ENCODE results near the gene KCNH5.

Gene KCNH5

DNA sequence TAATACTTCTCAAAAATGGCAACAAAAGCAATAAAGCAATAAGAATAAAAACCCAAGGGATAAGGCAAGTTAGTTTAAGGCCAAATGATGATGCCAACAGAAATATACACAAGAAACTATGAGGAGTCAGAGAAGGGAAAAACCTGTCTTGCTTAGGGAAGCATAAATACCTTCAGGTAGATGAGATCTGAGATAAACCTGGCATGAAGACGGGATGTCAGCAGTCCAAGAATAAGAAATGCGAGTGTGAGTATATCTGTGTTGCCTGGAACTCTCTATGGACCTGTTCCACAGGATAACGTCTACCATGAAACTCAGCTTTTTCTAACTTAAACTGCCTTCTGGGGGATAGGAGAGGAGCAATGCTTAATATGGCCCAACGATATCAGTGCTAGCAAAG lies 30.6 kb downstream of the KCNH5 start:
- no peak for DNase-seq
- Histone ChIP-seq H3K79me2 (ENCODE audit: insufficient read depth, low read length) (no peaks in the 10 kb centered on the region), H2AFZ (ENCODE audit: low read depth, low read length) (no peak overlapping the region), H3K9me3 (ENCODE audit: insufficient read depth, low read length, severe bottlenecking) (no peaks in the 10 kb centered on the region), H3K4me1 (ENCODE audit: insufficient read depth, low read length) (no peaks in the 10 kb centered on the region), H4K20me1 (ENCODE audit: insufficient read depth, low read length) (no peaks in the 10 kb centered on the region), H3K9ac (ENCODE audit: low read depth, low read length) (no peak overlapping the region), H3K27me3 (ENCODE audit: insufficient read depth, low read length, poor library complexity) (peaks cover 5% of the 10 kb centered on the region), H3K27ac (ENCODE audit: low read length) (no peak overlapping the region), H3K4me3 (ENCODE audit: low read depth in 1 of 2, low read length in 2 of 2) (no peak overlapping the region), H3K36me3 (ENCODE audit: insufficient read depth, low read length) (no peaks in the 10 kb centered on the region), H3K4me2 (ENCODE audit: insufficient read depth, low read length) (no peak overlapping the region)
- TF ChIP-seq CTCF (IDR thresholded peaks at IDR 0.05; ENCODE audit: borderline replicate concordance, extremely low read depth, low read length, poor library complexity, severe bottlenecking), result no peak
- TF ChIP-seq EZH2 (IDR thresholded peaks at IDR 0.05; ENCODE audit: borderline replicate concordance, low read depth, low read length, severe bottlenecking), result no peak
- no peak for ATAC-seq (ENCODE audit: insufficient read depth, low read depth)

DNA sequence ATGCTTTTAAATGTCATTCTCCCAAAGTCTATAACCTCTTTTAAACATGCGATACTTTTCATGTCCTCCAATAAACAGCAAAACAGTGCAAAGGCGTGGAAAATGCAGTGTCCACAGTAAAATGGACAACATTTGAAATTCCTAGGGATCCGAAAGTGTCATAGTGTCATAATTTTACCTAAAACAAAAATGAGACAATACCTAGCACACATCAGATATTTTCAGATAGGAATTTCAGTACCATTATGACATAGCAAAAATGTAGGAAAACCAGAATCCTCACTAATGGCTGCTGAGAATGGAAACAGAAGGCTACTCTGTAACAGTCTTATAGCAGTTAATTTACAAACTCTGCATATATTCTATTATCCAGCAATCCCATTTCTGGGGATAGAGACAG lies 33.1 kb downstream of the KCNH5 start:
- Histone ChIP-seq H3K36me3 (ENCODE audit: insufficient read depth, low read length) (no peaks in the 10 kb centered on the region), H3K4me2 (ENCODE audit: insufficient read depth, low read length) (no peak overlapping the region), H3K4me1 (ENCODE audit: insufficient read depth, low read length) (no peaks in the 10 kb centered on the region), H3K4me3 (ENCODE audit: low read depth in 1 of 2, low read length in 2 of 2) (no peak overlapping the region), H3K27ac (ENCODE audit: low read length) (no peak overlapping the region), H3K79me2 (ENCODE audit: insufficient read depth, low read length) (no peaks in the 10 kb centered on the region), H3K27me3 (ENCODE audit: insufficient read depth, low read length, poor library complexity) (peaks cover 6% of the 10 kb centered on the region), H2AFZ (ENCODE audit: low read depth, low read length) (no peak overlapping the region), H3K9me3 (ENCODE audit: insufficient read depth, low read length, severe bottlenecking) (no peaks in the 10 kb centered on the region), H3K9ac (ENCODE audit: low read depth, low read length) (no peak overlapping the region), H4K20me1 (ENCODE audit: insufficient read depth, low read length) (no peaks in the 10 kb centered on the region)
- ATAC-seq (ENCODE audit: insufficient read depth, low read depth), result no peak
- DNase-seq, result no peak
- TF ChIP-seq CTCF (IDR thresholded peaks at IDR 0.05; ENCODE audit: borderline replicate concordance, extremely low read depth, low read length, poor library complexity, severe bottlenecking) (no peak), EZH2 (IDR thresholded peaks at IDR 0.05; ENCODE audit: borderline replicate concordance, low read depth, low read length, severe bottlenecking) (no peak)

DNA sequence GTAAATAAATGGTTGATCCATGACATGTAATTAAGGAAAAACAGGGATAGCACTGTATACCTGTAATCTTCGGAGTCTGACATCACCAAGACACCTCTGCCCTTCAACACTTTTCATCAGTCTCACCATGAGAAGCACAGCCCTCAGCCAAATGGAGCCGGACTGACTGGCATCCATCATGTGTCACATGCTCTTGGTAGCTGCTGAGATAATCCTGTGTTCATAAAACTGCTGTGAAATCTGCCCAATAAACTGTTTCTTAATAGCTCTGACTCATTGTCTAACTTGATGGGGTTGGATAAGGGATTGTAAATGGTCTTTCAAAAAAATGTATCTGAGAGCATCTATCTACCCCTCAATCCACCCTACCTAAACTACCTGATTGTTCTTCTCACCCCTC lies 33.6 kb downstream of the KCNH5 start:
- no peaks in the 10 kb centered on the region for H3K4me1 ChIP-seq (ENCODE audit: insufficient read depth, low read length)
- no peak for ATAC-seq (ENCODE audit: insufficient read depth, low read depth)
- no peak overlapping the region for H3K4me3 ChIP-seq (ENCODE audit: low read depth in 1 of 2, low read length in 2 of 2)
- H3K79me2 ChIP-seq (ENCODE audit: insufficient read depth, low read length), result no peaks in the 10 kb centered on the region
- no peak overlapping the region for H2AFZ ChIP-seq (ENCODE audit: low read depth, low read length)
- no peaks in the 10 kb centered on the region for H3K9me3 ChIP-seq (ENCODE audit: insufficient read depth, low read length, severe bottlenecking)
- no peaks in the 10 kb centered on the region for H4K20me1 ChIP-seq (ENCODE audit: insufficient read depth, low read length)
- H3K4me2 ChIP-seq (ENCODE audit: insufficient read depth, low read length), result no peak overlapping the region
- H3K9ac ChIP-seq (ENCODE audit: low read depth, low read length), result no peak overlapping the region
- peaks cover 6% of the 10 kb centered on the region for H3K27me3 ChIP-seq (ENCODE audit: insufficient read depth, low read length, poor library complexity)
- no peaks in the 10 kb centered on the region for H3K36me3 ChIP-seq (ENCODE audit: insufficient read depth, low read length)
- no peak for TF ChIP-seq EZH2 (IDR thresholded peaks at IDR 0.05; ENCODE audit: borderline replicate concordance, low read depth, low read length, severe bottlenecking)
- TF ChIP-seq CTCF (IDR thresholded peaks at IDR 0.05; ENCODE audit: borderline replicate concordance, extremely low read depth, low read length, poor library complexity, severe bottlenecking), result no peak
- DNase-seq, result no peak
- no peak overlapping the region for H3K27ac ChIP-seq (ENCODE audit: low read length)

DNA sequence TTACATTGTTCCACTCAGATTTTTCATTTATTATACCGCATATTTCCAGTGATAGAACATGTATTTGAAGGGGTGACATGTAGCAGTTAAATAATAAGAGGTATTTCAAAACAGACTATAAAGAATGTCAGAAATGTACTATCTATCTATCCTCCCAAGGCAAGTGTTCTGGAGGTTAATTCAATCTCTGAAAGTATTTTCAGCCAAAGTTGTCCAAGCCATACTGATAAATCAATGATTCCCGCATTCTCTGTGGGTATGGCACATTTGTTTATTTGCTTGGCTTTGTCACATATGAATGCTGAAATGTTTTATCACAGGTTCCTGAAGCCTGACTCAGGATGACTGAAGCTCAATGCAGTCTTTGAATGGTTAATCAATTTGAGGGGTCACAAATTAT lies 35.8 kb downstream of the KCNH5 start:
- no peak overlapping the region for H2AFZ ChIP-seq (ENCODE audit: low read depth, low read length)
- H3K9me3 ChIP-seq (ENCODE audit: insufficient read depth, low read length, severe bottlenecking), result no peaks in the 10 kb centered on the region
- ATAC-seq (ENCODE audit: insufficient read depth, low read depth) (no peak), DNase-seq (no peak)
- no peaks in the 10 kb centered on the region for H3K4me1 ChIP-seq (ENCODE audit: insufficient read depth, low read length)
- H3K9ac ChIP-seq (ENCODE audit: low read depth, low read length), result no peak overlapping the region
- TF ChIP-seq CTCF (IDR thresholded peaks at IDR 0.05; ENCODE audit: borderline replicate concordance, extremely low read depth, low read length, poor library complexity, severe bottlenecking) (no peak), EZH2 (IDR thresholded peaks at IDR 0.05; ENCODE audit: borderline replicate concordance, low read depth, low read length, severe bottlenecking) (no peak)
- H3K79me2 ChIP-seq (ENCODE audit: insufficient read depth, low read length), result no peaks in the 10 kb centered on the region
- no peak overlapping the region for H3K4me2 ChIP-seq (ENCODE audit: insufficient read depth, low read length)
- H3K27ac ChIP-seq (ENCODE audit: low read length), result no peak overlapping the region
- no peak overlapping the region for H3K4me3 ChIP-seq (ENCODE audit: low read depth in 1 of 2, low read length in 2 of 2)
- peaks cover 6% of the 10 kb centered on the region for H3K27me3 ChIP-seq (ENCODE audit: insufficient read depth, low read length, poor library complexity)
- H3K36me3 ChIP-seq (ENCODE audit: insufficient read depth, low read length), result no peaks in the 10 kb centered on the region
- no peaks in the 10 kb centered on the region for H4K20me1 ChIP-seq (ENCODE audit: insufficient read depth, low read length)
